NB4 (cell line): Measurements from ENCODE around the gene CDHR3.

Experiments used
- DNase-seq: peaks from one replicate; pipeline ENCODE4 v3.0.0; 2010; ENCODE audit warnings: low read depth
- H3K4me3 ChIP-seq: one replicate; pipeline ENCODE4 v1.5.1; 2011; ENCODE audit warnings: mild to moderate bottlenecking, low read depth, low read length, moderate library complexity
- CTCF ChIP-seq: IDR thresholded peaks from one replicate; pipeline ENCODE4 v1.5.1; 2012; ENCODE audit warnings: low read depth, low read length
- MAX ChIP-seq: IDR thresholded peaks from 2 replicates; pipeline ENCODE4 v1.6.1; 2011; ENCODE audit warnings: low read depth, low read length
- MYC ChIP-seq: IDR thresholded peaks from 2 replicates; pipeline ENCODE4 v1.6.1; 2011; ENCODE audit warnings: low read depth, low read length
- POLR2A ChIP-seq: IDR thresholded peaks from 2 replicates; pipeline ENCODE4 v1.6.1; 2011; ENCODE audit warnings: mild to moderate bottlenecking; ENCODE audit not compliant: insufficient read length; ENCODE audit errors: extremely low read depth

The CDHR3 gene

GRCh38 chr7:106070567-106071254 lies 107.6 kb downstream of the CDHR3 start:
- no peak for DNase-seq
- no peak for TF ChIP-seq MAX
- no peak for TF ChIP-seq POLR2A
- TF ChIP-seq MYC, result no peak
- TF ChIP-seq CTCF, result no peak
- peak overlapping the region; percentile 50 for H3K4me3 ChIP-seq

GRCh38 chr7:106071356-106071998 lies 108.4 kb downstream of the CDHR3 start:
- TF ChIP-seq MAX (peak; percentile 62), MYC (0 out of 2 replicates have a peak, but pooled peaks have one; percentile 2), POLR2A (peak; percentile 60), CTCF (no peak)
- H3K4me3 ChIP-seq, result peak overlapping the region; percentile 50
- DNase-seq, result peak; percentile 96

- no peak for DNase-seq
- H3K4me3 ChIP-seq, result peak overlapping the region; percentile 50
- TF ChIP-seq MYC (peak; percentile 38; the same call in 1 of the 2 replicates), POLR2A (no peak), CTCF (no peak), MAX (no peak)
Measured at GRCh38 chr7:106071999-106072714, 109.1 kb downstream of the CDHR3 start.

GRCh38 chr7:106072715-106073091 lies 109.6 kb downstream of the CDHR3 start:
- TF ChIP-seq MYC, result no peak
- TF ChIP-seq POLR2A, result no peak
- TF ChIP-seq CTCF, result no peak
- no peak for TF ChIP-seq MAX
- H3K4me3 ChIP-seq, result no peak overlapping the region
- no peak for DNase-seq

GRCh38 chr7:106073701-106074100 lies 110.6 kb downstream of the CDHR3 start:
- no peak for TF ChIP-seq CTCF
- no peak for TF ChIP-seq POLR2A
- TF ChIP-seq MYC, result no peak
- TF ChIP-seq MAX, result no peak
- H3K4me3 ChIP-seq, result no peak overlapping the region
- no peak for DNase-seq
